Stimulated activated CD4-positive, alpha-beta T cell treated with anti-CD3 and anti-CD28 coated beads, TNF-alpha, amount 100 ng/mL, for 4 hours (primary cell): ENCODE data around the gene KCNQ1.

Experiments used
- DNase-seq, 3 experiments: peaks; one replicate each; pipeline ENCODE4 v3.0.0-alpha.2; 2020; ENCODE audit warnings: low read depth in 3 of 3

KCNQ1 gene

GRCh38 chr11:2730272-2731129 lies 285.7 kb downstream of the KCNQ1 start:
- DNase-seq: no peak

GRCh38 chr11:2731130-2732125 lies 286.6 kb downstream of the KCNQ1 start:
- no peak for DNase-seq

- DNase-seq: no peak
These were observed 287.6 kb downstream of the KCNQ1 start for GRCh38 chr11:2732261-2732939.

- DNase-seq: no peak
These were observed 288.3 kb downstream of the KCNQ1 start for GRCh38 chr11:2732940-2733628.

- no peak for DNase-seq
These were observed 289.6 kb downstream of the KCNQ1 start for GRCh38 chr11:2734181-2735052.

- no peak for DNase-seq
These were observed 290.3 kb downstream of the KCNQ1 start for GRCh38 chr11:2735053-2735589.

- no peak for DNase-seq
These were observed 291.9 kb downstream of the KCNQ1 start for GRCh38 chr11:2736577-2737225.

- DNase-seq: no peak
These were observed 292.4 kb downstream of the KCNQ1 start for GRCh38 chr11:2737226-2737590.

GRCh38 chr11:2737866-2738265 lies 293.1 kb downstream of the KCNQ1 start:
- DNase-seq: no peak

- DNase-seq: no peak
These were observed 294.0 kb downstream of the KCNQ1 start for GRCh38 chr11:2738551-2739431.

GRCh38 chr11:2739531-2740274 lies 294.9 kb downstream of the KCNQ1 start:
- DNase-seq: no peak

GRCh38 chr11:2740275-2740940 lies 295.6 kb downstream of the KCNQ1 start:
- DNase-seq: no peak

GRCh38 chr11:2741006-2741376 lies 296.2 kb downstream of the KCNQ1 start:
- no peak for DNase-seq

GRCh38 chr11:2741377-2742131 lies 296.7 kb downstream of the KCNQ1 start:
- no peak for DNase-seq

- no peak for DNase-seq
These were observed 297.4 kb downstream of the KCNQ1 start for GRCh38 chr11:2742201-2742600.

- DNase-seq: no peak
These were observed 298.0 kb downstream of the KCNQ1 start for GRCh38 chr11:2742611-2743426.
